Nephron progenitor cell (in vitro differentiated cells): Measurements from ENCODE around the gene KRTAP4-1.
"Not testable (repeated sequence)": the region's sequence is repeated elsewhere in the genome, so short reads cannot be mapped to it uniquely, and the experiment has no call there.

ENCODE experiments used
- DNase-seq: peaks from one replicate; pipeline ENCODE4 v3.0.0; 2021
- H3K27ac Mint-ChIP-seq: 2 replicates; pipeline ENCODE4 v1.8.0; 2021; ENCODE audit warnings: mild to moderate bottlenecking, moderate library complexity, mixed read lengths
- H3K27me3 Mint-ChIP-seq: 2 replicates; pipeline ENCODE4 v1.8.0; 2021; ENCODE audit warnings: mild to moderate bottlenecking, low read depth, mixed read lengths; ENCODE audit not compliant: poor library complexity
- H3K36me3 Mint-ChIP-seq: 2 replicates; pipeline ENCODE4 v1.8.0; 2021; ENCODE audit warnings: low read depth, mixed read lengths
- H3K4me1 Mint-ChIP-seq: 2 replicates; pipeline ENCODE4 v1.8.0; 2021; ENCODE audit warnings: mixed read lengths
- H3K4me3 Mint-ChIP-seq: 2 replicates; pipeline ENCODE4 v1.8.0; 2021; ENCODE audit warnings: mild to moderate bottlenecking, moderate library complexity, mixed read lengths
- H3K9me3 Mint-ChIP-seq: 2 replicates; pipeline ENCODE4 v1.8.0; 2021; ENCODE audit warnings: mild to moderate bottlenecking, moderate library complexity, mixed read lengths
- TF ChIP-seq, protein P1 (sequence below): fragments of 200-600 bp; sonication (generic); IDR thresholded peaks from 2 replicates; pipeline ENCODE4 v1.5.0; 2021; ENCODE audit warnings: antibody characterized with exemption

KRTAP4-1 gene

DNA sequence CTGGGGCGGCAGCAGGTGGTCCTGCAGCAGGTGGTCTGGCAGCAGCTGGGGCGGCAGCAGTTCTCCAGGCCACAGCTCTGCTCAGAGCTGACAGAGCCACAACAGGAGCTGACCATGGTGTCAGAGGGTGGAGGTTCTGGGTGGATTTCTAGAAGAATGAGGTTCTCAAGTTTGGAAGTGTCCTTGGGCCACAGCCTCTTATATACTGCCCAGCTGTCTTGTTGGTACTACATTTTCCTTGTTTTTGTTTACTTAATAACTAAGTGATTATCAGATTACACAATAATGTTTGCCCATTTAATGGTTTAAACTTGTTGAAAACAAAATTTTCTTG, 35.1 kb downstream of the KRTAP4-1 start, which contains the start of gene KRTAP4-5:
TSS of gene KRTAP4-5 (minus strand) at position 174 of the 334 bp plus-strand sequence. CDS start at position 116, 58 bp downstream.
- no peak within 1 kb of the TSS for H3K27ac Mint-ChIP-seq
- peaks cover 5% of the 10 kb centered on the region for H3K9me3 Mint-ChIP-seq
- no peak within 1 kb of the TSS for H3K4me3 Mint-ChIP-seq
- no peak for DNase-seq
- TF ChIP-seq, protein P1, sequence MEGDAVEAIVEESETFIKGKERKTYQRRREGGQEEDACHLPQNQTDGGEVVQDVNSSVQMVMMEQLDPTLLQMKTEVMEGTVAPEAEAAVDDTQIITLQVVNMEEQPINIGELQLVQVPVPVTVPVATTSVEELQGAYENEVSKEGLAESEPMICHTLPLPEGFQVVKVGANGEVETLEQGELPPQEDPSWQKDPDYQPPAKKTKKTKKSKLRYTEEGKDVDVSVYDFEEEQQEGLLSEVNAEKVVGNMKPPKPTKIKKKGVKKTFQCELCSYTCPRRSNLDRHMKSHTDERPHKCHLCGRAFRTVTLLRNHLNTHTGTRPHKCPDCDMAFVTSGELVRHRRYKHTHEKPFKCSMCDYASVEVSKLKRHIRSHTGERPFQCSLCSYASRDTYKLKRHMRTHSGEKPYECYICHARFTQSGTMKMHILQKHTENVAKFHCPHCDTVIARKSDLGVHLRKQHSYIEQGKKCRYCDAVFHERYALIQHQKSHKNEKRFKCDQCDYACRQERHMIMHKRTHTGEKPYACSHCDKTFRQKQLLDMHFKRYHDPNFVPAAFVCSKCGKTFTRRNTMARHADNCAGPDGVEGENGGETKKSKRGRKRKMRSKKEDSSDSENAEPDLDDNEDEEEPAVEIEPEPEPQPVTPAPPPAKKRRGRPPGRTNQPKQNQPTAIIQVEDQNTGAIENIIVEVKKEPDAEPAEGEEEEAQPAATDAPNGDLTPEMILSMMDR = no peak
- H3K4me1 Mint-ChIP-seq = no peaks in the 10 kb centered on the region
- peaks cover 4% of the 10 kb centered on the region for H3K27me3 Mint-ChIP-seq
- H3K36me3 Mint-ChIP-seq = no peaks in the 10 kb centered on the region

DNA sequence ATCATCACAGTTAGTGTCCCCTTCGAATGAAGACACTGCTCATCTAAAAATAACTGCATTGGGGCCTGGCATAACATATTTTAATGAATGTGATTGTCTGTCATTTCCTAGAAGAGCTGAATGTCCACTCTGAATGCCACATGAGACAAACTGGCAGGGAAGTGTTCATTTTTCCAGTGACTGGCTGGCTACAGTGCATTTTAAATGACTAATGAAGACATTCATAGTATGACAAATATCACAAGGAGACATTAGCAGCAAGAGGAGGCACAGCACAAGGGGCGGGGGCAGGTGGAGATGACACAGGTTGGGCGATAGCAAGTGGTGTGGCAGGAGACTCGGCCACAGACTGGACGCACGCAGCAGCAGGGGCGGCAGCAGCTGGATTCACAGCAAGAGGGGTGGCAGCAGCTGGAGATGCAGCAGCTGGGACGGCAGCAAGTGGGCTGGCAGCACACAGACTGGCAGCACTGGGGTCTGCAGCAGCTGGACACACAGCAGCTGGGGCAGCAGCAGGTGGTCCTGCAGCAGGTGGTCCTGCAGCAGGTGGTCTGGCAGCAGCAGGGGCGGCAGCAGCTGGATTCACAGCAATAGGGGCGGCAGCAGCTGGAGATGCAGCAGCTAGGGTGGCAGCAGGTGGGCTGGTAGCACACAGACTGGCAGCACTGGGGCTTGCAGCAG, 35.6 kb downstream of the KRTAP4-1 start:
- not testable (repeated sequence) for H3K4me1 Mint-ChIP-seq, H3K27me3 Mint-ChIP-seq

DNA sequence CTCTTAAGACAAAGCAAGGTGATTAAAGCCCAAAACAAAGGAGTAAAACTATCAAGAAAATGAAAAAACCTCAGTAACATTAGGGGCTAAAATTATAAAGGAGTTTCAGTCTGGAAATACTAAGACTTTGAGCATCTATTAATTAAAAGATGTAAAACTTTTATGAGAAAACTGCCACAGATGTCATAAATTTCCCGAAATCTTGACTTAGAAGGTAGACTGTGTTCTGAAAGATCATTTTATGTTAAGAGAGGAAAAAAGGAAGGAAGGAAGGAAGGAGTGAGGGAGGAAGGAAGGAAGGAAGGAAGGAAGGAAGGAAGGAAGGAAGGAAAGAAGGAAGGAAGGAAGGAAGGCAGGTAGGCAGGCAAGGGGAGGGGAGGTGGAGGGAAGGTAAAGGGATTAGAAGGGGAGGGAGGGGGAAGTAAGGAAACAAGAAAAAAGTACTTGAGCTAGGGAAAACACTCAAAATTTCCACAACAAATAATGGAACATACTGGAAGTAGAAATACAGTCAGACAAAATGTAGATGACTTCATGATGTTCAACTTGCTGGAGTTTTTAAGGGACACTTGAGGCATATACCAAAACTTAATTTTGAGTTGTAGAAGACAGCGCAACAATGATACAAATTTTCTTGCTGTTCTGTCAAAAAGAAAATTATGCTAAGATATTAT, 37.0 kb downstream of the KRTAP4-1 start:
- H3K27me3 Mint-ChIP-seq = peaks cover 4% of the 10 kb centered on the region
- H3K27ac Mint-ChIP-seq = no peak overlapping the region
- DNase-seq = no peak
- H3K9me3 Mint-ChIP-seq = peaks cover 20% of the 10 kb centered on the region
- TF ChIP-seq, protein P1 = no peak
- no peak overlapping the region for H3K4me3 Mint-ChIP-seq
- H3K36me3 Mint-ChIP-seq = peaks cover 6% of the 10 kb centered on the region
- no peaks in the 10 kb centered on the region for H3K4me1 Mint-ChIP-seq

More for the DNA sequence above, 35.6 kb downstream of the KRTAP4-1 start:
- not testable (repeated sequence) for H3K36me3 Mint-ChIP-seq, H3K9me3 Mint-ChIP-seq, H3K4me3 Mint-ChIP-seq, H3K27ac Mint-ChIP-seq, DNase-seq

DNA sequence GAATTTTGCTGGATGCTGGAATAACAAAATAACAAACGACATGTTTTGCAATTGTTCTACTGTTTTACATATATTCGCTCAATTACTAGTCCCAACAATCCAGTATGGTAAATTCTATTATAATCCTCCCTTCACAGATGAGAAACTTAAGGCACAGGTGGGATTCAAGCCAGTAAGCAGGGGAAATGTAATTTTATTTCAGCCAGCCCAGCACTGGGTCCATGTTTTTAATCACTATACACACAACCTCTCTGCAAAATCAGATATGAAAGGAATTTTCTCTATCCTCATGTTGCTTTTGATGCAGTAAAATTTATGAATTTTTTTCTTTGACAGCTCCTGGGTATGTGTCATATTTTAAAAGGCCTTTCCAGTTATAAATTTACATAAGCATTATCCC, 39.5 kb downstream of the KRTAP4-1 start:
- Mint-ChIP-seq H3K9me3 (peaks cover 36% of the 10 kb centered on the region), H3K4me3 (no peak overlapping the region), H3K4me1 (no peaks in the 10 kb centered on the region), H3K27me3 (peaks cover 7% of the 10 kb centered on the region), H3K36me3 (peaks cover 14% of the 10 kb centered on the region), H3K27ac (no peak overlapping the region)
- no peak for DNase-seq
- TF ChIP-seq, protein P1 = no peak

DNA sequence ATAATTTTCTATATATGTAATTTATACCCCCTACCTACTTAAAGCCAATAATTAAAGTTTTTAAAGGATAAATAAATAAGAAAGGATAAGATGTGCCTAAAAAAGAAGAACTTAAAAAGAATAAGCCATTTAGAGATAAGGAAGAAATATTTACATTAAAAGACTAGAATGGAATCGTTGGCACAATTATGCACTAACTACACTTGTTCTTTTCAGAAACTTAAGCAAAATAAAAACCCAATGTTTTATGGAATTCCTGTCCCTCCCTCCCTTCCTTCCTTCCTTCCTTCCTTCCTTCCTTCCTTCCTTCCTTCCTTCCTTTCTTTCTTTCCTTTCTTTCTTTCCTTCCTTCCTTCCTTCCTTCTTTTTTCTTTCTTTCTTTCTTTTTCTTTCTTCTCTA, 39.9 kb downstream of the KRTAP4-1 start:
- TF ChIP-seq, protein P1 = no peak
- peaks cover 37% of the 10 kb centered on the region for H3K9me3 Mint-ChIP-seq
- no peak for DNase-seq
- no peaks in the 10 kb centered on the region for H3K4me1 Mint-ChIP-seq
- peaks cover 7% of the 10 kb centered on the region for H3K27me3 Mint-ChIP-seq
- peaks cover 14% of the 10 kb centered on the region for H3K36me3 Mint-ChIP-seq
- no peak overlapping the region for H3K27ac Mint-ChIP-seq
- H3K4me3 Mint-ChIP-seq = no peak overlapping the region

DNA sequence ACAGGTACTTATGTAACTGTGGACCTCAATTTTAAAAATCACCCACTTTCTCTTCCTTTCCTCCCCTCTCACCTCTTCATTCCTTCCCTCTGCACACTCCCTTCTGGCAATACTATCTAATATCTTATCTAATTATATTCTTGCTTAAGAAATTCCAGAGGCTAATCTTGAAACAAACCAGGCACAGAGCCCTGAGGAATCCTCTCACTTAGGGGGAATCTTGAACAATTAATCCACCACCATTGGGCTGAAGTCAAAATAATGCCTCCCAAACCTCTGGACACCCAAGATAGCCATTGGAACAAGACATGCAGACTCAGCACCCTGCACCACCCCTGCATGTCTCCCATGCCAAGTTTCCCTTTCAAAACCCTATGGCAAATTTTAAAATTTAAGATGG, 43.4 kb downstream of the KRTAP4-1 start:
- Mint-ChIP-seq H3K4me1 (no peaks in the 10 kb centered on the region), H3K36me3 (peaks cover 14% of the 10 kb centered on the region), H3K4me3 (no peak overlapping the region), H3K27ac (no peak overlapping the region), H3K9me3 (peaks cover 61% of the 10 kb centered on the region), H3K27me3 (peaks cover 8% of the 10 kb centered on the region)
- TF ChIP-seq, protein P1 = no peak
- DNase-seq = no peak
